SKM-1 (cell line): Measurements from ENCODE around the gene F7.
"Not testable (repeated sequence)": the region's sequence is repeated elsewhere in the genome, so short reads cannot be mapped to it uniquely, and the experiment has no call there.

Experiments
- DNase-seq: peaks from one replicate; lab custom pipeline; 2025; ENCODE audit not compliant: unreplicated experiment; lab: John Stamatoyannopoulos, UW

Gene F7

GRCh38 chr13:113150550-113151365 is 45.2 kb downstream of the F7 start:
- no peak for DNase-seq

GRCh38 chr13:113151745-113152690 is 46.4 kb downstream of the F7 start:
- DNase-seq: no peak

- no peak for DNase-seq
Measured at GRCh38 chr13:113152691-113152983, 47.0 kb downstream of the F7 start.

- DNase-seq: no peak
Measured at GRCh38 chr13:113152984-113153809, 47.6 kb downstream of the F7 start.

- DNase-seq: no peak
Measured at GRCh38 chr13:113153810-113154748, 48.5 kb downstream of the F7 start.

GRCh38 chr13:113155201-113155600 is 49.6 kb downstream of the F7 start:
- DNase-seq: no peak

GRCh38 chr13:113155982-113156655 is 50.5 kb downstream of the F7 start:
- DNase-seq: no peak

GRCh38 chr13:113157206-113157928 is 51.8 kb downstream of the F7 start:
- no peak for DNase-seq

GRCh38 chr13:113157929-113158747 is 52.5 kb downstream of the F7 start, which contains the start of gene PROZ:
Gene PROZ (plus strand): TSS chr13:113158648. CDS start chr13:113158661, 13 bp downstream.
- no peak for DNase-seq

- no peak for DNase-seq
Measured at GRCh38 chr13:113158946-113159345, 53.4 kb downstream of the F7 start.

GRCh38 chr13:113159701-113160100 is 54.1 kb downstream of the F7 start:
- DNase-seq: no peak

- DNase-seq: no peak
Measured at GRCh38 chr13:113160983-113161382, 55.4 kb downstream of the F7 start.

- no peak for DNase-seq
Measured at GRCh38 chr13:113161433-113161832, 55.8 kb downstream of the F7 start.

GRCh38 chr13:113161975-113162374 is 56.4 kb downstream of the F7 start:
- DNase-seq: not testable (repeated sequence)

- DNase-seq: no peak
Measured at GRCh38 chr13:113162783-113163685, 57.4 kb downstream of the F7 start.

GRCh38 chr13:113164492-113164891 is 58.9 kb downstream of the F7 start:
- DNase-seq: no peak

- no peak for DNase-seq
Measured at GRCh38 chr13:113166266-113166665, 60.7 kb downstream of the F7 start.
